HG03064 (cell line): ENCODE results near the gene PTAR1.

ENCODE experiments used
- ATAC-seq: cut with Tn5 transposase; IDR thresholded peaks from one replicate; pipeline ENCODE4 v1.9.1; 2021; ENCODE audit warnings: low read depth; ENCODE audit not compliant: unreplicated experiment

PTAR1 gene

DNA sequence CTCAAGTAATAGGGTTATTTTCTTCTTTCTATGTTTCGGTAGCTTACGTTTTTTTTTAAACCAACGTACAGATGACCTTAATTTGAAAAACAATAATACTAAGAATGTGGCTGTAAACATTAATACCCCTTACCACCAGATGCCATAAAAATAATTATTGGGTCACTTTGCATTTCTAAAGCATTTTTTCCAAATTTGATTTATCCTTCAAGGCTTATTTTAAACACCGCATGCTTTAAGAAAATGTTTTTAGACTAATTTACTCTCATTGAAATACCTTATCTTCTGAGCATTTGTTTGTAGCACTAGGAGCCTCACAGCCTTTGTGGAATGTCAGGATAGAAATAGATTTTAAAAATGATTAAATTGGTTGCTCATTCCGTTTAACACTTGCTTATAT, 81.9 kb downstream of the PTAR1 start:
- ATAC-seq = no peak

- ATAC-seq = no peak
Observed at GRCh38 chr9:69675563-69675962, 84.2 kb downstream of the PTAR1 start.

- ATAC-seq = no peak
Observed at GRCh38 chr9:69674716-69675438, 84.9 kb downstream of the PTAR1 start.

DNA sequence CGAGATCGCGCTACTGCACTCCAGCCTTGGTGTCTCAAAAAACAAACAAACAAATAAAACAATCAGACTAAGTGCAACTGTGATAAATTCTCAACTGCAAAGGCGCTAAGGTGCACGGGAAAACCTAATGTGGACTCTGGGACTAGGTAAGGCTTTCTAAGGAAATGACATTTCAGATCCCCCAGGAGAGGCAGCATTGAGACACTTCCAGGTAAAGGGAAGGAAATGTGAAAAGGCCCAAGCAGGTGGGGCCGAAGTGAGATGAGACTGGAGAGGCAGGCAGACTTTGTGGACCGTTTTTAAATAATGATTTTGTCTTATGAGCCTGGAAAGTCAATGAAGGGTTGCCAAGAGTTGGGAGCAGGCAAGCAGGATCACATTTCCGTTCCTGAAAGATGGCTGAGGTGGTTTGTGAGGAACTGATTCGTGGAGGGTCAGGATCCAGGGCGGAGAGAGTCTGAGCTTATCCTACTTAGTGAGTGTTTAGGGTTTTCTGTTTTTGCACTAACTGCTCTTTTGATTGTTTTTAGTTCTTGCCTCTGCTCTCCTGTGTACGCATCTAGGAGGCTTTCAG, 85.6 kb downstream of the PTAR1 start:
- no peak for ATAC-seq

DNA sequence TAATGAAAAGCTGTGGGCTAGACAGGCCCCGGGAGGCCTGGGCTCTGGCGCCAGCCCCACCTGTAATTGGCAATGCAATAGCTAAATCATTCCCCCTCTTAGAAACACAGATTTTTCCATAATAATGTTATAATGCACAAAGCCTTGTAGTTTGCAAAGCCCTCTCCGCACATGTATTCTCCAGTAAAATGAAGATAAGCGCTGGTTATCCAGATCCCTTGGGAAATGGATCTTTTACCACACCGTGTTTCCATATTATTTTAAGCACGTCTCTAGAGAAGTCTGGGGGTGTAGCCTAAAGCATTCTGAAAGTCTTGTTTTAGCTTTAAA, 86.5 kb downstream of the PTAR1 start:
- no peak for ATAC-seq

DNA sequence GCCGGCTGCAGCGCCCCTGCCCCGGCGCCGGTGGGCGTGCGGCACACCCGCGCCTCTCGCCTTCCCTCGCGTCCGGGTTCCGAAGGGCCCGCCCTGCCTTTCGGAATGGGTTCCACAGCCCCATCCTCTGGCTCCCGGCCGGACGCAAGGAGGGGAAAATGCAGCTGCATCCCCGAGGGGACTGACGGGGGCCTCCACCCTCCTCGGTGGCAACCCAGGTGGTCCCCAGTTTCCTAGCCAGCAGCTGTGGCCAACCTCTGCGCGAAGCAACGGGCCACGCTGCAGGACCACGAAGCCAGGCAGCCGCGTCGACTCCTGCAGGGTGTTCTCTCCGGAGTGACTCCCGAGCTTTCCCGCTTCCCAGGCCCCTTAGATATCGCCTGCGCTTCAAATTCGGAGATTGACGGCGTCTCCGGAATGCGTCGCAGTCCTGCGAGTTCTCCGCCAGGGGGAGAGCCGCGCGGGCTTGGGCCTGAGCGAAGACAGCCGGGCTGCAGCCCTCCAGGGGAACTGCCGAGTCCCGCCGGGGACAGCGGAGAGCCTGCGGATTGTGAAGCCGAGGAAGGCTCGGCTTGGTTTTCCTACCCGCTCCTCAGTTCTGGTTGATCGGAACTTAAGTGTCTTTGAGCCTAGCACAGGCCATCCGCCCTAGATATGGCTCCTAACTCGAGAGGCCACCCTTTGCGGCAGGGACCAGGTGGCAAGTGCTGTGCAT, 87.1 kb downstream of the PTAR1 start:
- peak; percentile 84 for ATAC-seq

GRCh38 chr9:69671879-69672595, 87.8 kb downstream of the PTAR1 start, which contains the start of gene APBA1:
Gene APBA1 (minus strand): TSS chr9:69672371.
- peak; percentile 38 for ATAC-seq

DNA sequence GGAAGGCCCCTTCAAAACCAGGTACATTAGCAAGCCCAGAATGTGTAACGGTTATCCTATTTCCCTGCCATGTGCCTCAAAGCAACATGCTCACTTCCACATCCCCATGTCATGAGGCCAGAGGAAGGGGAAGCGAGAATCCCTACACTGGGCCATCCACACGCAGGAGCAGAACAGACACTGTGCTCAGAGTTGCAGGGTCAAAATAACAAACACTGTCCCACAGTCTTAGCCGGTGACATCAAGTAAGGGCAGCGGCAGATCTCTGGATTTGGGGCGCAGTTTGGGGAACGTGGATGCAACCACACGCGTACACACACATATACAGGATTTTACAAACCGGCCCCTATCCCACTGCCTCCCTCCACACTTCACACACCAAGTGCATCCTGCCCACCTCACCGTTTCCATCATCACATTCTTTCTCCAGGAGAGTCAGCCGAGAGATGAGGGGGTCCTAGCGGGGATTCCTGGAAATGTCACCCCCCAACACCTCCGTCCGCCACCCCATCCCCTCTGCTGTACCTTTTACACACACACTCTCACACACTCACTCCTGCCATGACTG, 88.4 kb downstream of the PTAR1 start:
- no peak for ATAC-seq

DNA sequence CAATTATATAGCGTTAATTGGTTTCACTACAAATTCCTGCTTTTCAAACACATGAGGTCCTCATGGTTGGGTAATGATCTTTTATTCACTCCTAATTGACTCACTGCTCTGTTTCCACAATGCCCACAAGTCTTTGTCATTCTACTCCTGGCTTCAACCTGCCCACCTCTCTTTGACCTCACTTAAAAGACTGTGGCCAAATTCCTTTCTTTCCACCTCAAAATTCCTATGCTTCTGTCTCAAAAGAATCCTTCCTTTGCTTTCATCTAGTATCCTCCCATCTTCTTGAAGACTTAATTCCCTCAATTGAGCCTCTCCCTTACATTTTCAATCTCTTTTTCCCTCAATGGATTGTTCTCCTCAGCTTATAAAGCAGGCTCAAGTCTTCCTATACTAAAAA, 92.5 kb downstream of the PTAR1 start:
- no peak for ATAC-seq

DNA sequence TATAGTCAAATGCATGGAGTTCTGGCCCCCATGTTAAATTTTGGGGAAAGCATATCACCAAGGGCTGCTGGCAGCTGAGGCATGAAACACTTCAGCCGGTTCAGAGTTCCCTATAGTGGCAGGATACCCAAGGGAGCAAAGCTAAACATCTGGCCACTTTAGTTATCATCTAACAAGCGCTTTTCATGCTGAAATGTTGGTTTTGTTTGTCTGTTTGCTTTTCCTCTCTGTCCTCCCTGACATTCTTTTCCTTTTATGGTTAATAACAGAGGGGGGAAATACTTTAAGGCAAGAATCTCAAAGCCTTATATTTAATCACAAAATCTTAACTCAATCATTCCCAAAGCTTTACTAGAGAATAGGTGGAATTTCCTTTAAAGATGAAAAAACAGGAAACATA, 99.5 kb downstream of the PTAR1 start:
- ATAC-seq = no peak
